HK-2 (cell line): Measurements from ENCODE around the gene NOP16.
"Not testable (repeated sequence)": the region's sequence is repeated elsewhere in the genome, so short reads cannot be mapped to it uniquely, and the experiment has no call there.

Experiments used
- DNase-seq: peaks from one replicate; pipeline ENCODE4 v3.0.0-alpha.2; 2018; ENCODE audit not compliant: unreplicated experiment

Gene NOP16

DNA sequence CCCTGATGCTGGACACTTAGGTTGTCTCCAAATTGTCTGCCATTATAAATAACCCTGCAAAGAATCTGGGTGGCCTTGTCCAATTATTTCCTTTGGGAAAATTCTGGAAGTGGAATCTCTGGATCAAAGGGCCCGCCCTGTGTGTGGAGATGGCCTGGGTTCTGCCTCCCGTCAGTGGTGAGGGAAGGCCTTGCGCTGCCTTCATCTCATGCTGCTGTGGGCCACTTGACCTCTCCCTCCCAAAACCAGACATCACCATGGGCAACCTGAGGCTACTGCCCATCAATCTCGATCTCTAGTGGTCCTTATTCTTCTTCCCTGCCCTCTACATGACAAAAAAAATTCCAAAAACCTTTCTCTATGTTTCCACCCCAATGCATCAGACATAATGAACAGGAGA, 21.4 kb upstream of the NOP16 start:
- no peak for DNase-seq

DNA sequence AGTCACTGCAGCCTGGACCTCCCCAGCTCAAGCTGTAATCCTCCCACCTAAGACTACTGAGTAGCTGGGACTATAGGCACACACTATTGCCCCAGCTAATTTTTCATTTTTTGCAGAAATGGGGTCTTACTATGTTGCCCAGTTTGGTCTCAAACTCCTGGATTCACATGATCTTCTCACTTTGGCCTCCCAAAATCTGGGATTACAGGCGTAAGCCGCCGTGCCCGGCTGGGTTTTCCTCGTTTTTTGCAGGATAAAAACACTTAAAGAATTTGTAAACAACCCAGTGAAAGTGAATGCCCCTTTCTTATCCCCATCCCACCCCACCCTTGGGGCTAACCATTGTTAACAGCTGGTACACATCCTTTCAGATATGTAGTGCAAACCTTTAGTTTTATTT, 20.2 kb upstream of the NOP16 start:
- no peak for DNase-seq

- not testable (repeated sequence) for DNase-seq
Measured at GRCh38 chr5:176408252-176408573, 19.8 kb upstream of the NOP16 start.

- DNase-seq: no peak
Measured at GRCh38 chr5:176407456-176408251, 19.3 kb upstream of the NOP16 start.

DNA sequence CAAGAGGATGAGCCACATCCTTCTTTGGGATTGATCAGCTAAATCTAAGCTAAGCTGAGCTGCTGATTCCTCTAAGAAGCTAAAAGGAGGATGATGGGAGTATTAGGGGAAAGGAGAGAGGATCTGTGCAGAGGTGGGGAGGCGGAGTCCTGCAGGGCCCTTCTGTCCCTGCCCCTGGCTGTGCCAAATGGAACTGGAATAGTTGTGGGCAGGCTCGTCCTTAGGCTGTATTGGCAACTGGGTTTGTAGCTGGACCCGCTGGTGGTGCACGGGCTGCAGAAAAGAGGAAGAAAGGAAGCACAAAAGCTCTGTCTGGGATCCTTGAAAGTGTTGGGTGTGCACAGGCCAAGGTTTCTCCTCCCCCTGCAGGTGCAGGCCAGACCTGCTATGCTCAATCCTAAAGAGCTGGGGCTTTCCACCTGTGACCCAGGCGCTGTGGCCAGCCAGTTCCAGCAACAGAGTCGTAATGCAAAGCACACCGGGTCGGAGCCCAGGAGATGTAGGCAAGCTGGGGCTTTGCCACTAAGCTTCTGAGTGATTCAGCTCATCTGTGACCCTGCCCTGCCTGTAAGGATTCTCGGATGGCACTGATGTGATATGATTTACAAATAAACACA, 18.1 kb upstream of the NOP16 start:
- DNase-seq: no peak

- DNase-seq: no peak
Measured at GRCh38 chr5:176405656-176406435, 17.4 kb upstream of the NOP16 start.

GRCh38 chr5:176401281-176402205, 13.1 kb upstream of the NOP16 start:
- DNase-seq: no peak

DNA sequence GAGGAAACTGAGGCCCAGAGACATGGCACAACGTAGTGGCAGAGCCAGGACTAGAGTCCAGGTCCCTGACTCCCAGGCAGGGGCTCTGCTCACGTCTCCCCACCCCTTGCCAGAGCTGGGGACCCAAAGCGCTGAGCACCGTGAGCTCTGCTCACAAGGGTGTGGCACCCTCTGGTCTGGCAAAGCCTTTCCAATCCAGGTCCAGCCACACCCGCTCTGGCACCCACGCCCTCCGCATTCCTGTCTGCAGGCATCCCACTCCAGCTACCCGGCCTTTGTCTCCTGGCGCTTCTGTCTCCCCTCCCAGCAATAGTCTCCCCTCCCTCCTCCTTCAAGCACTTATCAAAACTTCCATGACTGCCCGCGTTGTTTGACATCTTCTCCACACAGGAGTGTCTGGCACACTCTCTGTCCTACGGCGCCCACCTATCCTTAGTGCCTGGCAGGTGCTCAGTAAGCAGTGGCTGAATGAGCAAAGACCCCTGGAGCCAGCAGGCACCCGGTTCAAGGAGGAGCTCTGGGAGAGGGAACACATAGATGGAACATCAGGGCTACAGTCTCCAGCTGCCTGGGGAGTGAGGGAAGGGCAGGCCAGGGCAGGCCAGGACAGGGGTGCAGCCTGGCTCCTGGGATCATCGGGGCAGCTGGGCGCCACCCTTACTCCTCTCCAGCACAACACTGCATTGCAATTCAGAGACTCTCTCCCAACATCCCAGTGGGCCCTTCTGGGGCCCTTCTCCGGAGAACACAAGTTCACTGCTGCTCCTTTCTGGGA, 12.2 kb upstream of the NOP16 start:
- DNase-seq: no peak

DNA sequence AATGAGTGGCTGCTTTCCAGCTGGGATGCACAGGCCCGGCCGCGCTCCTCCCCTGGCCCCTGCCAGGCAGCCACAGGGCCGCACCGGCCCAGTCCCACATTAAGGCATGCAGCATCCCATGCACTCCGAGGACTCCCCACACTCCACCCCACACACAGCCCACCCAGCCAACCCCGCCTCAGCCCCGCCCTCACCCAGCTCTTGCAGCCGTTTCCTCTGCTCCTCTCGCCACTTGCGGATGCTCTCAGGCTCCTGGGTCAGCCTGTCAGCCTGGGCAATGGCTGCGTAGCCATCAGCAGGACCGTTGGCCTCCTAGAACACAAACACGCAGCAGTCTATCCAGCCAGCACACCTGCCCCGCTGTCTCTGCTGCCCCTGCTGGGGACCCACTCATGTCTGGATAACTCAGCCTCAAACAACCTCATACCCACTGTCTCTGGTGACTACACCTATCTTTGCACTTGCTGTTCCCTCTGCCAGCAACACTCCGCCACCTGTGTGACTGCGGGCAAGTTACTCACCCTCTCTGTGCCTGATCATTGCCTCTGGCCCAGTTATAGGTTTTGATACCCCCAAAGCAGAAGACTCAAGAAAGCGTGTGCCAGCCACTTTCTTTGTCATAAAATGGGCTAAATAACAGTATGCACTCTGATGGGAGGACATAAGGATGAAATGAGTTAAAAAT, 9.5 kb upstream of the NOP16 start:
- no peak for DNase-seq

- no peak for DNase-seq
Measured at GRCh38 chr5:176396330-176396729, 7.9 kb upstream of the NOP16 start.

GRCh38 chr5:176394881-176395675, 6.7 kb upstream of the NOP16 start:
- no peak for DNase-seq

GRCh38 chr5:176394096-176394495, 5.7 kb upstream of the NOP16 start:
- DNase-seq: no peak

DNA sequence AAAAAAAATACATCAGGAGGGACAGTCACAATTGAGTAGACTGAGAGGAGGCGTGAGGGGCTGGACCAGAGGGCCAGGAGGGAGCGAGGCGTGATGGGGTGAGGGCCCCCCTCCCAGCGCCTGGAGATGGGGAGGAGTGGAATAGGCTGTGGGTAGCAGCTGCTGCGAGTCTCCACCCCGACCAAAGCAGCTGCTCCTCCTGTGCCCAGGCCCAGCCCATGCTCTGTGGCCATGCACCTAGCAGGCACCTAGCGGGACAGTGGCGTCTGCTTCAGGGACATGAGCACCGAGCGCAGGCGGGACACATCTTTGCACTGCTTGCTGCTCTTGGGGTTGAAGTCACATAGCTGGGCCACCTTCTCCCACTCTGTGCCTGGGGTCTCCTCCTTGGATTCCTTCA, 4.1 kb upstream of the NOP16 start:
- no peak for DNase-seq

DNA sequence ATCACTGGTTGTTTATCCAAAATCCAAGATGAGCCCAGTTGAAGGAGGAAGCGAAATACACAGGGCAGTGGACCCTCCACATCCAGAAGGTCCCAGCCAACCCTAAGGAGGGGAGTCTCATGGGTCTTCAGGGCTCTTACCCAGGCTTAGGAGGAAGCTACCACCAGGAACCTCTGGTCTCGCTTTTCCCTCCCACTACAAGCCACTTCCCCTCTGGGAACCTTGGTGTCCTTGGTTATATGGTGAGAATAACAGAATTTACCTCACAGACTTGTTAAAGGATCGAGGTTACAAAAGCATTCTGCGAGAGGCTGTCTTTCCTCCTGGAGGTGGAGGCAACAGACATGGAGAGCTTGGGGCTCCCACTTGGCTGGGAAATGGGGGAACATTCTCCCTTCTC, 3.6 kb upstream of the NOP16 start:
- no peak for DNase-seq

GRCh38 chr5:176391479-176391878, 3.1 kb upstream of the NOP16 start:
- no peak for DNase-seq

GRCh38 chr5:176389135-176390123, 1.0 kb upstream of the NOP16 start:
- no peak for DNase-seq

DNA sequence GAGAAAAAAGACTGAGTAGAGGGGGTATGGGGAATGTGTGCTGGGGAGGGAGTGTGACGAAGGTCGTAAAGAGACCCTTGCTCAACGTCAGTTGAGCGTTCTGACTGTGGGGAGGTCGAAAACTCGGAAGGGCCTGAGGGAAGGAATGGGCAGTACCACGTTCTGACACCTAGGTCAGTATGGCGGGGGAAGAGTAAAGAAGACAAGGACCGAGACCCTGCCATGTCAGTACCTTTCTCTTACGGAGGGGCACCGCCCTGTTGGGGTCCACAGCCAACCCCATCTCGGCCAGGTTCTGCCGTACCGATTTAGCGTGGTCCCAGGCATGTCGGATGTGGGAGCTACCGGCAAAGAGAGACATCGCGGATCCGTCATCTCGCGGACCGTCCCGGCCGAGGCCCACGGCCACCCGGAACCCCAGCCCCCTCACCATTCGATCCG, 375 bp downstream of the NOP16 start:
- DNase-seq: no peak

DNA sequence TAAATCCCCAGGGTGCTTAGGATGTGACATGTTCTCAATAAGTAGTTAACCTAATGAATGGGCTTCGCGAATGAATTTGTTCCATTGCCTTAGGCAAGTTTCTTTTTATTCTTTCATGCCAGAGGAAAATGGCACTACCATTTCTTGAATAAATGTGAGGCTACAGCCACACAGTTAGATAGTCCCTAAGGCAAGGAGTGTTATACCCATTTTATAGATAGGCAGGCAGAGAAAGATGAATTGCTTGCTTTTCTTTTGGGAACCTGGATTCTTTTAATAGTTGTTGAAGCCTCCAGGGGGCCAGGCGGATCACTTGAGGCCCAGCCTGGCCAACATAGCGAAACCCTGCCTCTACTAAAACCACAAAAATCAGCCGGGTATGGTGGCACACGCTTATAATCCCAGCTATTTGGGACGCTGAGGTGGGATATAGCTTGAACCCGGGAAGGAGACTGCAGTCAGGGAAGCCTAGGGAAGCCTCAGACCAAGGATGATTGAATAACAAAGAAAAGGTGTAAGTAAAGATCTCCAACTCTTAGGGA, 943 bp downstream of the NOP16 start:
- DNase-seq: no peak
